GM12875 (cell line): ENCODE measurements around the gene NMUR1.

Experiments
- H3K4me3 ChIP-seq: one replicate; pipeline ENCODE4 v1.5.1; 2011; ENCODE audit warnings: low read depth, low read length, control low read depth
- CTCF ChIP-seq: IDR thresholded peaks from 2 replicates; pipeline ENCODE4 v1.5.1; 2011; ENCODE audit warnings: low read depth, mild to moderate bottlenecking, control low read depth, inconsistent platforms, low read length, moderate library complexity, borderline replicate concordance; ENCODE audit not compliant: insufficient read depth

Gene NMUR1

DNA sequence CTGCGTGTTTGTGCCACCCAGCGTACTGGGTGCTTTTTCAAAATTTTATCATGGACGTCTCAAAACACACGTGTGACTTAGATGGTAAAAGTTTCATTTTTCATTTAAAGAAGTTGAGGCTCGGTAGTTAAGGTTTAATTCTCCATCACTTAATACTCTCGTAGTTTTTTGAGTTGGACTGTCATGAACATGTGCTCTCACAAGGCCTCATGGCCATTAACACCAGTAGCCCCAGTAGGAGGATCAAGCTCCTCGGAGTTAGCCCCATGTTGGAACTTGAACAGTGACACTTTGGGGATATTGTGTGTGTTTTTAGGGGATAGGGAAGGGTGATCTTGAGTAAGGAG is 15.3 kb downstream of the NMUR1 start:
- no peak for TF ChIP-seq CTCF
- peak overlapping the region; percentile 69 for H3K4me3 ChIP-seq

- no peak for TF ChIP-seq CTCF
- peak overlapping the region; percentile 69 for H3K4me3 ChIP-seq
These were observed 15.9 kb downstream of the NMUR1 start for GRCh38 chr2:231514225-231514950.

DNA sequence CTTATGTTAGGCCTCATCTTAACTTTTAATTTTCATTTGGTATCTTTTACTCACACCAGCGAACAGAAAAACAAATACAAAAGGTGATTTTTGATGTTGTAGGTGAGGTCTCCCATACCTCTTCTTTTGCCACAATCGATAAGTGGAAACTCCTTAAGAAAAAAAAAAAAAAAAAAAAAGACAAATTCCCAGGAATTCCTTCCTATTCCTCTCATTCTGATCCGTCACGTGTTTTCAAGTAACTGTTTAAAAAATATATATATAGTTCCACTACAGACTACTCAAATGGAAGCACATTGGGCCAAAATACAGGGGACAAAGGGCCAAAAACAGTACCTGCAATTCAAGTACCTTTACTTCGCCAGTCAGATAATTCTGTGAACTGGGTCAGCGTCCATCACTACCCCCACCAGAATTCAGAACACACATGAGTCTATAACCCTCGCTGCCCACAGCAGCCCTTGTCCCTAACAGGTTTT is 16.5 kb downstream of the NMUR1 start:
- TF ChIP-seq CTCF: no peak
- H3K4me3 ChIP-seq: peak overlapping the region; percentile 66

DNA sequence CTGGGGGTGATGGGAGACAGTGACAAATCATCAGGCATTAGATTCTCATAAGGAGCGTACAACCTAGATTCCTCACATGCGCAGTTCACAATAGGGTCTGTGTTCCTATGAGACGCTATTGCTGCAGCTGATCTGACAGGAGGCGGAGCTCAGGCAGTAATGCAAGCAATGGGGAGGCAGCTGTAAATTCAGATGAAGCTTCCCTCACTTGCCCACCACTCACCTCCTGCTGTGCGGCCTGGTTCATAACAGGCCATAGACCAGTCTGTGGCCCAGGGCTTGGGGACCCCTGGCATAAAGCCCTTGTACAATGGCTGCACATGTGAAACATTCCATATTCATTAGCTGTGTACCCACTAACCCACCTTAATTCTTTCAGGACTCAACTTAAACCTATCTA is 18.0 kb downstream of the NMUR1 start:
- no peak overlapping the region for H3K4me3 ChIP-seq
- no peak for TF ChIP-seq CTCF

DNA sequence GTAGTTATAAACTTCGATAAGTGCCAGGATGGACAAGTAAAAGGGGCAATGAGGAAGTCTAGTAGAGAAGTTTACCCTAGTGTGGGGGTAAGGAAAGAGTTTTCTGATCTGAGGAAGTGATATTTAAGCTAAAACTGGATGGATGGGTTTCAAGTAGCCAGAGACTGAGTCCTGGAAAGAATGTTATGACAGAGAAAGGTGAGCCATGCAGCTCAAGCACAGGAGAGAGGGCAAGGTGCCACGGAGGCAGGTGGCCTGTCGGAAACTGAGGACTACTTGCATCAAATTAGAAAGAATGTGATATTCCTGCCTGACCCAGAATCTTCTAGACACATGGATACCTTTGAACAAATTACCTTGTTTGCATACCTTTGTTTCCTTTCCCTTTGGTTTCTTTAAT is 26.5 kb downstream of the NMUR1 start:
- no peak overlapping the region for H3K4me3 ChIP-seq
- TF ChIP-seq CTCF: no peak

DNA sequence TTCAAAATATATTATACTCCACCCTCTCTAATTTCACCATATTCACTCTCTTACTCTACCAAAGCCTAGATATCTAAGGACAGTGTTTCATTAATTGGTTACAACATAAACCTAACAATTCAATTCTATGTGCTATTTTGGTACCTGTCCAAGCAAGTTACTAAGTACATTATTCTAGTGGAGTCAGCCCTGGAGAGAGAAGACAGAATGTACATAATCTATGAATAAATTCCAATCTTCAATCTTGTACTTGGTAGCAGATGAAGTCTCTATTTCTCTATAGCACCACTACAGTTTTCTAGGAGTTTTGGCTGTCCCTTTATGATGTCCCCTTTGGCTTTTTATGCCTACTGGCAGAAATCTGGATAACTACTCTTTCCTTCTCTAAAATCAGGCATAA is 27.6 kb downstream of the NMUR1 start:
- no peak overlapping the region for H3K4me3 ChIP-seq
- no peak for TF ChIP-seq CTCF

GRCh38 chr2:231497651-231498050 is 32.6 kb downstream of the NMUR1 start:
- no peak for TF ChIP-seq CTCF
- no peak overlapping the region for H3K4me3 ChIP-seq
